ENCODE measurements around the gene DAPK1.

DAPK1 gene

DNA sequence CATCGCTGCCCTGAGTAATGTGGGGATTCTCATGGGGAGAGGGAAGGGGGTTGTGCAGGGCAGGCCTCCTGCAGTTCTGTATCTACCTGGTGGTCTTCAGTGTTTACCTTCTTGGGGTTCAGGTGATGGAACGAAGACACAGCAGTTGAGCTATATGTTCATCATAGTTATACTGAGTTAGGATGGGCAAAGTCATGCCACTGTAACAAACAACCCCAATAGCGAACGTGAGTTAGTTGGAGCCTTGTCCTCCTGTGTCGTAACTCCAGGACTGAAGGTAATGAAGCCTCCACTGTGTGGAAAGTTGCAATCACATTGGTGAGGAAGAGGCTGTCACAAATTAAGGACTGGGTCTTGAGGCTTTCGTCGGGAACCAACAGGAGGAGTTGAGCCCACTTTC is 64.4 kb downstream of the DAPK1 start:
- Histone ChIP-seq H3K27me3 (ENCODE audit: control insufficient read depth in 5 of 5, insufficient read depth in 4 of 5, low read length in 5 of 5) (no peaks in the 10 kb centered on the region), H3K27ac (ENCODE audit: low read depth, low read length) (no peak overlapping the region), H3K9me3 (ENCODE audit: control insufficient read depth in 5 of 5, low read length in 5 of 5) (no peaks in the 10 kb centered on the region), H3K36me3 (ENCODE audit: control insufficient read depth in 5 of 5, insufficient read depth in 5 of 5, low read length in 5 of 5) (no peaks in the 10 kb centered on the region), H3K4me1 (ENCODE audit: control insufficient read depth in 5 of 5, insufficient read depth in 5 of 5, low read length in 5 of 5) (peaks cover 0 to 38% (median 24%) of the 10 kb centered on the region in 5 donors), H3K4me3 (ENCODE audit: low read depth in 1 of 5, low read length in 5 of 5) (no peak overlapping the region), H3K9ac (ENCODE audit: low read length in 5 of 5) (no peak overlapping the region)

DNA sequence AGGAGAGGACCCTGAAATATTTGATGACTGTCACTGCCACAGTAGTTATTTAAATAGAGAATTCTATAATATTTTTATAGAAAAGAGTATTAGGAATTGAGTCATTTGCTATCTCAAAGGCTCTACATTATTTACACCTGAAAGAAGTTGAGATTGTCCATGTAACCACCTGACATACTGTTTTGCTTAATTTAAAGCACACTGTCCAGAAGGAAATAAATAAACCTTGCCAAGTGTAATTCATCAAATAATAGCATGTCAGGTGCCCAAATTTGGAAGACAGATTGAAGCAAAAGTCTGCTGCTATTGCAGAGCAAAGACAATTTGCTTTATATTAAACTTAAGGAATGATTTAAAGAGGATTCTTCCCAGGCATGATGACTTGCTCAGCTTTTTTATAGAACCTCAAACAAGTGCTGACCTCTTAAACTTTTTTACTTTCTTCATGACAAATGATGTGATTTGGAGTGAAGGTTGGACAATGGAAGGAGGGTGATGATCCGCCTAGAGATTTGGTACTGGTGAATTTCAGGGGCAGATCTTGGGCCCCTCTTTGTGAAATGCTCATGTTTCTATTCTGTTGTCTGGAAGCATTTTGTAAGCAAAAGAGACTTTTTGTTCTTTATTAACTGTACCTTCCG is 65.0 kb downstream of the DAPK1 start:
- no peak overlapping the region for H3K9ac ChIP-seq (ENCODE audit: low read length in 5 of 5)
- no peaks in the 10 kb centered on the region for H3K9me3 ChIP-seq (ENCODE audit: control insufficient read depth in 5 of 5, low read length in 5 of 5)
- H3K27me3 ChIP-seq (ENCODE audit: control insufficient read depth in 5 of 5, insufficient read depth in 4 of 5, low read length in 5 of 5) = no peaks in the 10 kb centered on the region
- no peak overlapping the region for H3K4me3 ChIP-seq (ENCODE audit: low read depth in 1 of 5, low read length in 5 of 5)
- H3K36me3 ChIP-seq (ENCODE audit: control insufficient read depth in 5 of 5, insufficient read depth in 5 of 5, low read length in 5 of 5) = no peaks in the 10 kb centered on the region
- no peak overlapping the region for H3K27ac ChIP-seq (ENCODE audit: low read depth, low read length)
- peaks cover 0 to 40% (median 23%) of the 10 kb centered on the region in 5 donors for H3K4me1 ChIP-seq (ENCODE audit: control insufficient read depth in 5 of 5, insufficient read depth in 5 of 5, low read length in 5 of 5)

DNA sequence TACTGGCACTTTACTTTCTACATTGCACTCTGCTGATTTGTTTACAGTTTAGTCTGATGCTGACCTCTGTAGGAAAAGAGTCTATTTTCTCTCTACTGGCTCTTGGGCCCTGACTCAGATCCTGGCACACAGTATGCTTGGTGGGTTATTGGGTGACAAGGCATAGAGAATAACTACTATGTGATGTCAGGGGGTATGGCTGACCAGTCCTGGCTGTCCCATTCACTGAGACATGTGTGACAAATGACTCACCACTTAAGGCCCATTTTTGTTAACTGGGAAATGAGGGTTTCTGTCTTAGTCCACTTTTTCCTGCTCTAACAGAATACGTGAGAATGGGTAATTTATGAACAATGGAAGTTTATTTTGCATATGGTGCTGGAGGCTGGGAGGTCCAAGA is 66.4 kb downstream of the DAPK1 start:
- H3K4me1 ChIP-seq (ENCODE audit: control insufficient read depth in 5 of 5, insufficient read depth in 5 of 5, low read length in 5 of 5) = peaks cover 0 to 39% (median 19%) of the 10 kb centered on the region in 5 donors
- no peak overlapping the region for H3K4me3 ChIP-seq (ENCODE audit: low read depth in 1 of 5, low read length in 5 of 5)
- H3K27ac ChIP-seq (ENCODE audit: low read depth, low read length) = no peak overlapping the region
- H3K36me3 ChIP-seq (ENCODE audit: control insufficient read depth in 5 of 5, insufficient read depth in 5 of 5, low read length in 5 of 5) = no peaks in the 10 kb centered on the region
- no peak overlapping the region for H3K9ac ChIP-seq (ENCODE audit: low read length in 5 of 5)
- H3K9me3 ChIP-seq (ENCODE audit: control insufficient read depth in 5 of 5, low read length in 5 of 5) = no peaks in the 10 kb centered on the region
- no peaks in the 10 kb centered on the region for H3K27me3 ChIP-seq (ENCODE audit: control insufficient read depth in 5 of 5, insufficient read depth in 4 of 5, low read length in 5 of 5)

DNA sequence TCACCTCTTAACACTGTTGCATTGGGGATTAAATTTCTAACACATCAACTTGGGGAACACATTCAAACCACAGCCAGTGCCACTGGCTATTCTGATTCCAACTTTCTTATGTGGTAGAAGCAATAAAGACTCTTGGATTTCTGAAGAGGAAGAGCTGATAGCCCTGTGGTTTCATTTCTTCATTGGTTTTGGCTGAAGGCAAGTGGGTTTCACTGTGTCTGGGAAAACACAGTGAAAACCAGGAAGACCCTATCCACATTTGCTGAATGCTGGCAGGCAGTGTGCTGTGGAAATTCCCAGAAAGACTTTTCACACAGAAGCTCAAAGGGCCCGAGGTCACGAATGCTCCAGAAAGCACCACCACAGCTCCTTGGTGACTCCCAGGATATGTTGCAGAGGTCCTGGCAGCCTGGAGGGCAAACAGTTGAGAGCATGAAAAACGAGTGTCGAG is 67.1 kb downstream of the DAPK1 start:
- H3K36me3 ChIP-seq (ENCODE audit: control insufficient read depth in 5 of 5, insufficient read depth in 5 of 5, low read length in 5 of 5) = no peaks in the 10 kb centered on the region
- H3K27ac ChIP-seq (ENCODE audit: low read depth, low read length) = no peak overlapping the region
- peaks cover 0 to 46% (median 27%) of the 10 kb centered on the region in 5 donors for H3K4me1 ChIP-seq (ENCODE audit: control insufficient read depth in 5 of 5, insufficient read depth in 5 of 5, low read length in 5 of 5)
- no peak overlapping the region for H3K9ac ChIP-seq (ENCODE audit: low read length in 5 of 5)
- no peak overlapping the region for H3K4me3 ChIP-seq (ENCODE audit: low read depth in 1 of 5, low read length in 5 of 5)
- no peaks in the 10 kb centered on the region for H3K9me3 ChIP-seq (ENCODE audit: control insufficient read depth in 5 of 5, low read length in 5 of 5)
- no peaks in the 10 kb centered on the region for H3K27me3 ChIP-seq (ENCODE audit: control insufficient read depth in 5 of 5, insufficient read depth in 4 of 5, low read length in 5 of 5)

DNA sequence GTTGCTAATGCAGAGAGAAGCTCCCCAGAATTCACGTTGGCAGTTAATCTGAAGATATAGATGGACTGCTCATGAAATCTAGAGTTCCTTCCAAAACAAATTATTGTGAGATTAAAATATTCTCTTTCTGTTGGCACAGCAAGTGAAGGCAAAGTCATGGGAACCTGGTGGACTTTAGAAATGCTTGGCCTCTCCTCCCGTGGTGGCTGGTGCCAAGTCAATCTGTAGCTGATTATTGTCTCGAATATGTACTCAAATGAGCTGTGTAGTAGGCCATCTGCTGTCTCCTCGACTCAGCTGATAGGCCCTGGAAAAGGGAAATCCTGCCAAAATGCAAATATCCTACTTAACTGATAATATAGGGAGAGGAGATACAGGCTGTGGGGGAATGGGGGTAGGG is 69.3 kb downstream of the DAPK1 start:
- Histone ChIP-seq H3K27me3 (ENCODE audit: control insufficient read depth in 5 of 5, insufficient read depth in 4 of 5, low read length in 5 of 5) (no peaks in the 10 kb centered on the region), H3K9ac (ENCODE audit: low read length in 5 of 5) (no peak overlapping the region), H3K36me3 (ENCODE audit: control insufficient read depth in 5 of 5, insufficient read depth in 5 of 5, low read length in 5 of 5) (no peaks in the 10 kb centered on the region), H3K9me3 (ENCODE audit: control insufficient read depth in 5 of 5, low read length in 5 of 5) (no peaks in the 10 kb centered on the region), H3K4me3 (ENCODE audit: low read depth in 1 of 5, low read length in 5 of 5) (no peak overlapping the region), H3K4me1 (ENCODE audit: control insufficient read depth in 5 of 5, insufficient read depth in 5 of 5, low read length in 5 of 5) (peaks cover 0 to 52% (median 30%) of the 10 kb centered on the region in 5 donors), H3K27ac (ENCODE audit: low read depth, low read length) (no peak overlapping the region)

DNA sequence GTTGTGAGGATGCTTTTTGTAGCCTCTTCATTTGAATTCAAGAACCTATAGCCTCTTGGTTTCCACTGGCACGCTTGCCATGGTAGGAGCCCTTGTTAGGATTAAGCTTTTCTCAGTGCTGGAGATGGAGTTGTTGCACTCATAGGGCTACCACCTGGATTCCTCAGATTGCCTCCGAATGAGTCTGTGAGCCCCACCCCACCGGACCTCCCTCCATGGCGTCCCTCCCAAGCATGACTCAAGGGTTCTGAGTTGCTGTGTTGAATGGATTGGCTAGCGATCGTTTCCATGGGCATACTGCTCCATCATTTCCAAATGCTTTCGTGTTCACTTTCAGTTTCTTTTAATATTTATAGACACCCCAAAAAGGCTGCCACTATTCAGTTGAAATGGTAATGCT is 69.9 kb downstream of the DAPK1 start:
- no peak overlapping the region for H3K27ac ChIP-seq (ENCODE audit: low read depth, low read length)
- H3K9ac ChIP-seq (ENCODE audit: low read length in 5 of 5) = no peak overlapping the region
- H3K27me3 ChIP-seq (ENCODE audit: control insufficient read depth in 5 of 5, insufficient read depth in 4 of 5, low read length in 5 of 5) = no peaks in the 10 kb centered on the region
- H3K4me3 ChIP-seq (ENCODE audit: low read depth in 1 of 5, low read length in 5 of 5) = no peak overlapping the region
- H3K4me1 ChIP-seq (ENCODE audit: control insufficient read depth in 5 of 5, insufficient read depth in 5 of 5, low read length in 5 of 5) = peaks cover 0 to 52% (median 30%) of the 10 kb centered on the region in 5 donors
- H3K36me3 ChIP-seq (ENCODE audit: control insufficient read depth in 5 of 5, insufficient read depth in 5 of 5, low read length in 5 of 5) = no peaks in the 10 kb centered on the region
- no peaks in the 10 kb centered on the region for H3K9me3 ChIP-seq (ENCODE audit: control insufficient read depth in 5 of 5, low read length in 5 of 5)

DNA sequence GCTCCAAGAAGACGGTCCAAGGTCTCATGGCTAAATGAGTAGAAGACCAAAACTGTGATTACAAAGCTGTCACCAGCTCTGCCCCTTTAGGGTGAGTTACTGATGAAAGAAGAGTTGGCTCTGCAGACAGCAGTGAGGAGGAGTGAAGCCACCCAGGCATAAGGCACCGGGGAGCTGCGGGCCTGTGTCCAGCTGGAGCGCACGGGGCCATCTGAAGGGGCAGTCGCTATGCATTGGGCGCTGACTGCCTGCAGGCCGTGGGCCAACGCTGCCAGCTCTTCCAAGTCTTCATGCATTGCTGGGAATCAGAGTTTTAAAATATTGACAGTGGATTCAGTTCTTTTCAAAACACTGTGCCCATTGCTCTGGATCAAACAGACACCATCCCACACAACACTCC is 70.3 kb downstream of the DAPK1 start:
- Histone ChIP-seq H3K27me3 (ENCODE audit: control insufficient read depth in 5 of 5, insufficient read depth in 4 of 5, low read length in 5 of 5) (no peaks in the 10 kb centered on the region), H3K9me3 (ENCODE audit: control insufficient read depth in 5 of 5, low read length in 5 of 5) (no peaks in the 10 kb centered on the region), H3K4me3 (ENCODE audit: low read depth in 1 of 5, low read length in 5 of 5) (no peak overlapping the region), H3K36me3 (ENCODE audit: control insufficient read depth in 5 of 5, insufficient read depth in 5 of 5, low read length in 5 of 5) (peaks cover 0 to 1% (median 0%) of the 10 kb centered on the region in 5 donors), H3K4me1 (ENCODE audit: control insufficient read depth in 5 of 5, insufficient read depth in 5 of 5, low read length in 5 of 5) (peaks cover 0 to 52% (median 30%) of the 10 kb centered on the region in 5 donors), H3K9ac (ENCODE audit: low read length in 5 of 5) (no peak overlapping the region), H3K27ac (ENCODE audit: low read depth, low read length) (no peak overlapping the region)

DNA sequence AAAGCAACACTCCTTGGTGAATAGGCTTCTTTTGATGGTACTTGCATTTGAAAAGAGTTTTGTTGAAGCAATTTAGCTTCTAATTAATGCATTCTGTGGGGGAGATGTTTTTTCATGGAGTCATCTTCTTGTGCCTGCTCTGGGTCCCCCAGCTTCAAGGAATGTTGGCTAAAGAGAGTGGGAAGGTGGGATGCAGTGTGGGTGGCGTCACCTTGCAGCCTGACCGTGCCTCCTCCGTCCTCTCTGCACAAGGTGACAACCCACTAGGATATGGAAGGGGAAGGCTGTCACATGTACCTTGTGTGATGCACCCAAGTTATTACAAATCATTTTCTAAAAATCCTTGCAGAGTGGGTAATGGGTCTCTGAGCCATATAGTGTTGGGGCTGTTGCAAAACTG is 70.7 kb downstream of the DAPK1 start:
- Histone ChIP-seq H3K9me3 (ENCODE audit: control insufficient read depth in 5 of 5, low read length in 5 of 5) (no peaks in the 10 kb centered on the region), H3K9ac (ENCODE audit: low read length in 5 of 5) (no peak overlapping the region), H3K36me3 (ENCODE audit: control insufficient read depth in 5 of 5, insufficient read depth in 5 of 5, low read length in 5 of 5) (peaks cover 0 to 3% (median 0%) of the 10 kb centered on the region in 5 donors), H3K4me3 (ENCODE audit: low read depth in 1 of 5, low read length in 5 of 5) (no peak overlapping the region), H3K27me3 (ENCODE audit: control insufficient read depth in 5 of 5, insufficient read depth in 4 of 5, low read length in 5 of 5) (no peaks in the 10 kb centered on the region), H3K4me1 (ENCODE audit: control insufficient read depth in 5 of 5, insufficient read depth in 5 of 5, low read length in 5 of 5) (peaks cover 0 to 52% (median 30%) of the 10 kb centered on the region in 5 donors), H3K27ac (ENCODE audit: low read depth, low read length) (no peak overlapping the region)

DNA sequence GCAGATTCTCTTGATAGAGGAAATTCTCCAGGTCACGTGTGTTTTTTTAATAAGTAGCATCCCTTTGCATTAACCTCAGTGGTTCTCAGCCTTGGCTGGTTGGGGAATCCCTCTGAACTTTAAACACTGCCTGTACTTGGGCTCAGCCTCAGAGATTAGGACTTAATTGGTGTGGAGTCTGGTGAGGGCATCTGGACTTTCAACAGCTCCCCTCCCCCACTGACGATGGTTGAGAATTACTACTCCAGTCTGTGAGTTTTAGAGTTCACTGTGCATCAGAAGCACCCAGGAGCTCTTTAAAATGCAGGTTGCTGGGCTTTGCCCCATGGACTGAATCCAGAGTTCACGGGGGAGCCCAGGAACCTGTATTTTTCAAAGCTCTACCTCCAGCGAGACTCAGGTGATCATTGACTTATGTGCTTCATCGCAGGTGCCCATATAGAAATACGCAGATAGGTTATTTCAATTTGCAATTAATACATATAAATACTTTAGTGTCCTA is 71.4 kb downstream of the DAPK1 start:
- no peak overlapping the region for H3K9ac ChIP-seq (ENCODE audit: low read length in 5 of 5)
- no peak overlapping the region for H3K27ac ChIP-seq (ENCODE audit: low read depth, low read length)
- no peaks in the 10 kb centered on the region for H3K9me3 ChIP-seq (ENCODE audit: control insufficient read depth in 5 of 5, low read length in 5 of 5)
- no peaks in the 10 kb centered on the region for H3K27me3 ChIP-seq (ENCODE audit: control insufficient read depth in 5 of 5, insufficient read depth in 4 of 5, low read length in 5 of 5)
- no peak overlapping the region for H3K4me3 ChIP-seq (ENCODE audit: low read depth in 1 of 5, low read length in 5 of 5)
- H3K4me1 ChIP-seq (ENCODE audit: control insufficient read depth in 5 of 5, insufficient read depth in 5 of 5, low read length in 5 of 5) = peaks cover 0 to 47% (median 28%) of the 10 kb centered on the region in 5 donors
- peaks cover 0 to 3% (median 0%) of the 10 kb centered on the region in 5 donors for H3K36me3 ChIP-seq (ENCODE audit: control insufficient read depth in 5 of 5, insufficient read depth in 5 of 5, low read length in 5 of 5)

DNA sequence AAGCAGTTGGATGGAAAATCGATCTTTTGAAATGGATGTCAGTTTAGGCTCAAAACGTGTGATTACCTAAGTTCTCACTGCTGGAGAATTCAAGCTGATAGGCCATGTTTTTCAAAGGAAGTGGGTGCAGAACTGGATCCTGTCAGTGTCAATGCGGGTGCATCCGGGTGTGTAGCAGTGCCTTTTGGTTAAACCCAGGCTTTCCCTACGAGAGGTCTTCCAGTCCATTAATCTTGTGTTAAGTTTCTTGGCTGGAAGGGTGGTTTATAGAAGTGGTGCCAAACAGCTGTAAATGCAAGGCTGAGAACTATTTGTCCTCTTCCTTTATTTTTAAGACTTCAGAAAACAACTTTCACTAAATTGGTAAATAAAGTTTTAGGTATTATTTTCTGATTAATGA is 71.9 kb downstream of the DAPK1 start:
- Histone ChIP-seq H3K36me3 (ENCODE audit: control insufficient read depth in 5 of 5, insufficient read depth in 5 of 5, low read length in 5 of 5) (peaks cover 0 to 3% (median 0%) of the 10 kb centered on the region in 5 donors), H3K27me3 (ENCODE audit: control insufficient read depth in 5 of 5, insufficient read depth in 4 of 5, low read length in 5 of 5) (no peaks in the 10 kb centered on the region), H3K27ac (ENCODE audit: low read depth, low read length) (no peak overlapping the region), H3K9me3 (ENCODE audit: control insufficient read depth in 5 of 5, low read length in 5 of 5) (no peaks in the 10 kb centered on the region), H3K4me3 (ENCODE audit: low read depth in 1 of 5, low read length in 5 of 5) (no peak overlapping the region), H3K4me1 (ENCODE audit: control insufficient read depth in 5 of 5, insufficient read depth in 5 of 5, low read length in 5 of 5) (peaks cover 0 to 43% (median 24%) of the 10 kb centered on the region in 5 donors), H3K9ac (ENCODE audit: low read length in 5 of 5) (no peak overlapping the region)
